Fibroblast of lung (primary cell): Measurements from ENCODE around the gene SPATA7. TPM values are rescaled to one million over a fixed set of nuclear protein-coding genes. Genes with fewer than 3 reads are reported as not detected.

ENCODE experiments used
- DNase-seq, 2 donors: peaks; one replicate each; pipeline versions ENCODE4 v3.0.0 to v3.0.0-alpha.2; 2010; ENCODE audit warnings: low read depth in 2 of 2
- H2AFZ ChIP-seq: 2 replicates; pipeline ENCODE4 v1.5.1; 2012; ENCODE audit warnings: low read length, control low read depth, inconsistent platforms
- H3K27ac ChIP-seq: 2 replicates; pipeline ENCODE4 v1.5.1; 2011; ENCODE audit warnings: low read length, control low read depth; ENCODE audit not compliant: insufficient read depth
- H3K27me3 ChIP-seq: 2 replicates; pipeline ENCODE4 v1.5.1; 2011; ENCODE audit warnings: mild to moderate bottlenecking, low read length; ENCODE audit not compliant: control insufficient read depth, insufficient read depth
- H3K36me3 ChIP-seq: 2 replicates; pipeline ENCODE4 v1.5.1; 2011; ENCODE audit warnings: low read length; ENCODE audit not compliant: control insufficient read depth, insufficient read depth
- H3K4me1 ChIP-seq: 2 replicates; pipeline ENCODE4 v1.5.1; 2011; ENCODE audit warnings: low read length; ENCODE audit not compliant: control insufficient read depth, insufficient read depth; ENCODE audit errors: extremely low read depth
- H3K4me2 ChIP-seq: 2 replicates; pipeline ENCODE4 v1.5.1; 2011; ENCODE audit warnings: low read length, control low read depth; ENCODE audit not compliant: insufficient read depth; ENCODE audit errors: extremely low read depth
- H3K4me3 ChIP-seq, 4 experiments: fragments of 200-600 bp in 1 of 4; sonication (generic) in 1 of 4; replicated peaks in 1 of 4; 2 replicates each; pipeline ENCODE4 v1.5.1; 2011 to 2016; ENCODE audit warnings: low read length in 4 of 4, low read depth in 3 of 4, mild to moderate bottlenecking in 3 of 4, control low read depth in 2 of 4, inconsistent platforms in 1 of 4, mixed read lengths in 1 of 4; ENCODE audit not compliant: insufficient read depth in 1 of 4; ENCODE audit errors: control extremely low read depth in 1 of 4
- H3K79me2 ChIP-seq: 2 replicates; pipeline ENCODE4 v1.5.1; 2012; ENCODE audit warnings: mild to moderate bottlenecking, low read length, inconsistent platforms; ENCODE audit not compliant: control insufficient read depth, insufficient read depth
- H3K9ac ChIP-seq: 2 replicates; pipeline ENCODE4 v1.5.1; 2011; ENCODE audit warnings: mild to moderate bottlenecking, low read length, control low read depth; ENCODE audit not compliant: insufficient read depth
- H3K9me3 ChIP-seq: 2 replicates; pipeline ENCODE4 v1.5.1; 2012; ENCODE audit warnings: low read depth, low read length; ENCODE audit not compliant: control insufficient read depth, insufficient read depth
- H4K20me1 ChIP-seq: 2 replicates; pipeline ENCODE4 v1.5.1; 2011; ENCODE audit warnings: low read length; ENCODE audit not compliant: control insufficient read depth, insufficient read depth; ENCODE audit errors: extremely low read depth
- CTCF ChIP-seq, 2 donors: IDR thresholded peaks in 1 of 2; conservative IDR thresholded peaks in 1 of 2; 1 replicate in 1 of 2; 2 replicates in 1 of 2; pipeline ENCODE4 v1.5.1; 2011 to 2012; ENCODE audit warnings: low read length in 2 of 2, control low read depth in 1 of 2, inconsistent platforms in 1 of 2, low read depth in 1 of 2, mild to moderate bottlenecking in 1 of 2
- EZH2 ChIP-seq: IDR thresholded peaks from 2 replicates; pipeline ENCODE4 v1.5.1; 2012; ENCODE audit warnings: low read length, control low read depth, mild to moderate bottlenecking; ENCODE audit errors: missing control alignments
- polyA plus RNA-seq, 2 donors: library from polyadenylated mRNA; depleted of rRNA in 1 of 2; stranded (reverse) in 1 of 2; unstranded in 1 of 2; fragments of >200 nt; gene quantifications; 2 replicates each; pipeline ENCODE4 v1.2.1, GENCODE V29; 2011 to 2012; ENCODE audit warnings: missing spikeins in 1 of 2
- total RNA-seq: library from RNA; depleted of rRNA; stranded (reverse); fragments of >200 nt; gene quantifications from 2 replicates; pipeline ENCODE4 v1.2.1, GENCODE V29; 2014

Gene SPATA7
- total and polyA plus RNA-seq, 2 donors (not counting 1 experiment from before 2014, with no cell fraction given), result 8.4 to 26.4 TPM

GRCh38 chr14:88478931-88479330, 93.5 kb downstream of the SPATA7 start:
- H3K4me2 ChIP-seq, result no peak overlapping the region
- no peaks in the 10 kb centered on the region for H4K20me1 ChIP-seq
- no peak overlapping the region for H3K27ac ChIP-seq
- H3K9ac ChIP-seq, result no peak overlapping the region
- H3K4me3 ChIP-seq, result no peak overlapping the region
- H3K79me2 ChIP-seq, result no peaks in the 10 kb centered on the region
- no peaks in the 10 kb centered on the region for H3K4me1 ChIP-seq
- no peak for TF ChIP-seq EZH2
- no peaks in the 10 kb centered on the region for H3K27me3 ChIP-seq
- H3K9me3 ChIP-seq, result no peaks in the 10 kb centered on the region
- H2AFZ ChIP-seq, result no peak overlapping the region
- no peak for DNase-seq
- H3K36me3 ChIP-seq, result peaks cover 18% of the 10 kb centered on the region

DNA sequence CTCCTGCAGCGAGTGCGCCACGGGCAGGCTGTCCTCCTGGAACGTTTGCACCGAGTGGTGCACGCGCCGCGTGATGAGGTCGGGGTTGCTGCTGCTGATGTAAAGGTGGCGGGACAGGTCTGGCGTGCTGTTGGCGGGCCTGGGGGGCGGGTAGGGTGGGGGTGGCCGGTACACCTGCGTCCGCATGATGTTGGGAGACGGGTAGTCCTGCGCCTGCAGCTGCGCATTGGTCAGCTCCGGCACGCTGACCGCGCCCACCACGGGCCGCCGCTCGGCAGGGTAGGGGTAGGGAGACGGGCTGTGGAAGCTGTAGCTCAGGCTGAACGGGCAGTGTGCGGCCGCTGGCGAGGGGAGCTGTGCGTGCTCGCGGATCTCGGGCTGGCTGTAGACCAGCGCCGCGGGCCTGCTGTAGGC, 94.1 kb downstream of the SPATA7 start:
- Histone ChIP-seq H3K4me1 (no peaks in the 10 kb centered on the region), H3K4me2 (no peak overlapping the region), H3K27ac (no peak overlapping the region), H3K27me3 (no peaks in the 10 kb centered on the region), H3K9me3 (no peaks in the 10 kb centered on the region), H2AFZ (no peak overlapping the region), H3K4me3 (no peak overlapping the region), H4K20me1 (no peaks in the 10 kb centered on the region), H3K9ac (no peak overlapping the region), H3K79me2 (no peaks in the 10 kb centered on the region), H3K36me3 (peaks cover 18% of the 10 kb centered on the region)
- DNase-seq, result no peak
- TF ChIP-seq EZH2 (no peak), CTCF (conservative IDR thresholded peaks at IDR 0.05 in 1 of 2, IDR thresholded peaks at IDR 0.05 in 1 of 2; ENCODE audit: low read depth in 1 of 2, low read length in 2 of 2) (no peak)

DNA sequence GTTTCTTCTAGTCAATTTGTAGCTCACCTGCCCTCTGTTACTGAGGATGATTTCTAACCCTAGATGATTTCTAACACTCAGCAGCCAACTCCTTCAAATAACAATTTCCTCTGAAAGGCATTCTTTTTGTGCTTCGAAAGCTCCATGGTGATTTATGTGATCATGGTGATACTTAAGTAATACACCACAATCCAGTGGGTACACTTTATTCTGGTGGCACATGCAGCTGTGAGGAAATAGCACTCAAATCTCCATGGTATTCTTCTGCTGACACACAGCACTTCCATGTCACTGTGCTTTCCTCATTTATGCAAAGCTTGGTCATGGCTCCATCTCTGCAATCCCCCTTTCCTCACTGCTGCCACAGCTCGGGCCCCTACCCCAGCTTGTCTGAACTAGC, 95.6 kb downstream of the SPATA7 start:
- Histone ChIP-seq H3K4me2 (no peak overlapping the region), H3K27ac (no peak overlapping the region), H3K9me3 (no peaks in the 10 kb centered on the region), H4K20me1 (no peaks in the 10 kb centered on the region), H3K4me1 (no peaks in the 10 kb centered on the region), H3K79me2 (no peaks in the 10 kb centered on the region), H2AFZ (no peak overlapping the region), H3K36me3 (peaks cover 18% of the 10 kb centered on the region), H3K4me3 (no peak overlapping the region), H3K27me3 (no peaks in the 10 kb centered on the region), H3K9ac (no peak overlapping the region)
- TF ChIP-seq EZH2 (no peak), CTCF (conservative IDR thresholded peaks at IDR 0.05 in 1 of 2, IDR thresholded peaks at IDR 0.05 in 1 of 2; ENCODE audit: low read depth in 1 of 2, low read length in 2 of 2) (no peak)
- DNase-seq, result no peak
